Hypothalamus (tissue), 51 donors: ENCODE data around the gene TMEM52.
A peak's percentile ranks its signal among the peaks of the same experiment; 100 is the strongest.
"Not testable (repeated sequence)": the region's sequence is repeated elsewhere in the genome, so short reads cannot be mapped to it uniquely, and the experiment has no call there.

Source experiments
- DNase-seq, 51 donors: peaks; one replicate each; lab custom pipeline; 2025; lab: John Stamatoyannopoulos, UW

TMEM52 gene

GRCh38 chr1:1947493-1947892 lies 28.4 kb upstream of the TMEM52 start:
- DNase-seq: no peak

GRCh38 chr1:1946540-1946939 lies 27.5 kb upstream of the TMEM52 start:
- peak in 12 of 51 donors; percentile 1 to 52 (median 20) for DNase-seq

- DNase-seq: no peak
These were observed 26.8 kb upstream of the TMEM52 start for GRCh38 chr1:1945782-1946393.

GRCh38 chr1:1943834-1944570 lies 24.9 kb upstream of the TMEM52 start:
- peak in 30 of 51 donors; percentile 5 to 67 (median 33) for DNase-seq

GRCh38 chr1:1942753-1943656 lies 23.9 kb upstream of the TMEM52 start:
- no peak for DNase-seq

GRCh38 chr1:1941868-1942752 lies 23.0 kb upstream of the TMEM52 start:
- DNase-seq: no peak

GRCh38 chr1:1941211-1941841 lies 22.2 kb upstream of the TMEM52 start:
- DNase-seq: no peak

- no peak for DNase-seq
These were observed 21.0 kb upstream of the TMEM52 start for GRCh38 chr1:1940123-1940425.

- DNase-seq: no peak
These were observed 20.4 kb upstream of the TMEM52 start for GRCh38 chr1:1939296-1940122.

GRCh38 chr1:1938613-1939295 lies 19.7 kb upstream of the TMEM52 start:
- no peak for DNase-seq

GRCh38 chr1:1938276-1938573 lies 19.1 kb upstream of the TMEM52 start:
- no peak for DNase-seq

- no peak for DNase-seq
These were observed 18.6 kb upstream of the TMEM52 start for GRCh38 chr1:1937549-1938275.

- DNase-seq: no peak
These were observed 18.0 kb upstream of the TMEM52 start for GRCh38 chr1:1937061-1937460.

- not testable (repeated sequence) for DNase-seq
These were observed 15.8 kb upstream of the TMEM52 start for GRCh38 chr1:1934848-1935247.

GRCh38 chr1:1929639-1930545 lies 10.8 kb upstream of the TMEM52 start:
- DNase-seq: no peak

GRCh38 chr1:1929102-1929638 lies 10.1 kb upstream of the TMEM52 start:
- no peak for DNase-seq
